Measurements from ENCODE around the gene MYO1D.

- TF ChIP-seq POLR2A (IDR thresholded peaks at IDR 0.05) (no peak), CTCF (IDR thresholded peaks at IDR 0.05) (no peak)
These were observed 71.6 kb downstream of the MYO1D start for GRCh38 chr17:32805029-32805976.

Measured in adrenal gland (tissue), 5 donors.